ENCODE data around the gene NLRP3.
"Not testable (repeated sequence)": the region's sequence is repeated elsewhere in the genome, so short reads cannot be mapped to it uniquely, and the experiment has no call there.

Gene NLRP3

GRCh38 chr1:247392088-247392487 lies 23.9 kb upstream of the NLRP3 start:
- DNase-seq = no peak

DNA sequence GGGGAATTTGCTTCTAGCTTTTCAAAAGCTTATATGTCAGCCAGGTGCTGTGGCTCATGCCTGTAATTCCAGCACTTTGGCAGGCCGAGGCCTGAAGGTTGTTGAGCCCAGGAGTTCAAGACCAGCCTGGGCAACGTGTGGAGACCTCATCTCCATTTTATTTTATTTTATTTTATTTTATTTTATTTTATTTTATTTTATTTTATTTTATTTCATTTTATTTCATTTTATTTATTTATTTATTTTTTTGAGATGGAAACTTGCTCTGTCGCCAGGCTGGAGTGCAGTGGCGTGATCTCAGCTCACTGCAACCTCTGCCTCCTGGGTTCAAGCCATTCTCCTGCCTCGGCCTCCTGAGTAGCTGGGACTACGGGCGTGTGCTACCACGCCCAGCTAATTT lies 20.9 kb upstream of the NLRP3 start:
- not testable (repeated sequence) for DNase-seq

GRCh38 chr1:247400685-247401084 lies 15.3 kb upstream of the NLRP3 start:
- no peak for DNase-seq

GRCh38 chr1:247401310-247402119 lies 14.5 kb upstream of the NLRP3 start:
- peak; percentile 47 for DNase-seq

DNA sequence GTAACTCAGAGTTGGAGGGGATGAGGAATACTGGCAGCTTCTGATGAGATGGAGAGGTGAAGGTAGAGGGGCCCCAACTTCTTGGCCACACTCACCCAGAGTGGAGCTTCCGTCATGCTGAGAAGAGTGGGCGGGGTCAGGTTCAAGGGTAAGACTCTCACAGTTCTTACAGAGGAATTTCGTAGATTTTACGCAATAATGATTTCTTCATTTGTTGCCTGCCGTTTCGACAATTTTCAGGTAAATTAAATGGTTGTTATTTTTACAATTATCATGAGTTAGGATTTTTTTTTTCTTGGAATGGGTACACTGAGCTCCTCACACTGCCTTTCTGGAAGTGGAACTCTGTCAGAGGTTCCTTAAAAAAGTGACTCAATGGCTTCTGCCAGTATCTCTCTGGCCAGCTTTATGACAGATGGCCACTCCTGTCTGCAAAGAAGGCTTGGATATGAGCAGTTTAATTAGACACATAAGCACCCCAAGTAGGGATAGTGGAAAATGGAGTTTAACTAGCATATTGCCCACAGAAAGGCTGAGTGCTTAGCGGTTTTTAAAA lies 13.8 kb upstream of the NLRP3 start:
- no peak for DNase-seq

DNA sequence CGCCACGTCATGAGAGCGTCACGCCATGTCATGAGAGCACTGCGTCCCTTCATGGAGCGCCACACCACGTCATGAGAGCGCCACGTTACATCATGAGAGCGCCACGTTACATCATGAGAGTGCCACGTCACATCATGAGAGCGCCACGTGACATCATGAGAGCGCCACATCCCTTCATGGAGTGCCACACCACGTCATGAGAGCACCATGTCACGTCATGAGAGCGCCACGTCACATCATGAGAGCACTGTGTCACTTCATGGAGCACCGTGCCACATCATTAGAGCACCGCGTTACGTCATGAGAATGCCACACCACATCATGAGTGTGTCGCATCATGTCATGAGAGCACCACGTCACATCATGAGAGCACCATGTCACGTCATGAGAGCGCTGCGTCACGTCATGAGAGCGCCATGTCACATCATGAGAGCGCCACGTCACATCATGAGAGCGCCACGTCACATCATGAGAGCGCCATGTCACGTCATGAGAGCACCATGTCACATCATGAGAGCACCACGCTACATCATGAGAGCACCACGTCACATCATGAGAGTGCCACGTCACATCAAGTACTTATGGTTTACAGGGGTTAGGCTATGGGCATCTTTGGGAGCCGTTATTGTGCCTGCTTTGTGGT lies 9.8 kb upstream of the NLRP3 start:
- no peak for DNase-seq

- no peak for DNase-seq
These were observed 8.8 kb upstream of the NLRP3 start for GRCh38 chr1:247407180-247407616.

- no peak for DNase-seq
These were observed 7.9 kb upstream of the NLRP3 start for GRCh38 chr1:247408100-247408499.

DNA sequence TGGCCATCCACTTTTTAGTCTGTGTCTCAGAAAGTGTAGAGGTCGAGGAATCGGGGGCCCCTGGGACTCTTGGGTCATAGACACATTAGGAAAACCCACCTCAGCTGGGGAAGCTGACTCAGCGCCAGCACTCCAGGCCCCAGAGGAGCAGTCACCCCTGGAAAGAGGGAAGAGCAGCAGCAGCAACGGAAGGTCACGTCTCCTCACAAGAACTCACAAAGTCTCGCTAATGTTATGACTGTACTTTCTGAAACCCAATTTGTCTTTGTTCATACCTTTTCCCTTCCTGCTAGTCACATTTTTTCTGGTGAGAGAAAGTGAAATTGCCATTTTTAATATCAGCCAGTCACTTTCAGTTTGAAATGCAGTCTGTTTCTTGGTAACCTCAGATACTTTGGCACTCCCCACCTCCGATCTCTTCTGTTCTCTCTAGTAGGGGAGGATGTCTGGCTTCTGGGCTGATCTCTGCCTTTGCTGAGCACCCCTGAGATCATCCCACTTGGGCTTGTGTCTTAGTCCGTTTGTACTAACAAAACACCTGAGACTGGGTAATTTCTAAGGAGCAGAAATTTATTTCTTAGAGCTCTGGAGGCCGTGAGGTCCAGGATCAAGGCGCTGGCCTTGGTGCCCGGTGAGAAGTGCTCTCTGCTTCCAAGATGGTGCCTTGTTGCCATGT lies 6.0 kb upstream of the NLRP3 start:
- DNase-seq = no peak

GRCh38 chr1:247411621-247412327 lies 4.2 kb upstream of the NLRP3 start:
- no peak for DNase-seq

DNA sequence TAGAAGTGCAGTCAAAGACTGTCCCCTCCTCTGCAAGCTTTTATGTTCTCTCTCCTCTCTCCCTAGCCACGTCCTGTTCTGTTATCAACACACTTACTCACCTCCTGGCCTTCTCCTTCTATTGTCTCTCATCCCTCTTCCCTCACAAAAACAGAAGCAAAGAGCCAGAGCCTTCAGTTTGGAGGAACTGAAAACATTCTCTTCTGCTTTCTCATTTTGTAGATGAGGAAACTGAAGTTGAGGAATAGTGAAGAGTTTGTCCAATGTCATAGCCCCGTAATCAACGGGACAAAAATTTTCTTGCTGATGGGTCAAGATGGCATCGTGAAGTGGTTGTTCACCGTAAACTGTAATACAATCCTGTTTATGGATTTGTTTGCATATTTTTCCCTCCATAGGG lies 1.9 kb downstream of the NLRP3 start:
- no peak for DNase-seq

- no peak for DNase-seq
These were observed 3.4 kb downstream of the NLRP3 start for GRCh38 chr1:247419336-247419735.

DNA sequence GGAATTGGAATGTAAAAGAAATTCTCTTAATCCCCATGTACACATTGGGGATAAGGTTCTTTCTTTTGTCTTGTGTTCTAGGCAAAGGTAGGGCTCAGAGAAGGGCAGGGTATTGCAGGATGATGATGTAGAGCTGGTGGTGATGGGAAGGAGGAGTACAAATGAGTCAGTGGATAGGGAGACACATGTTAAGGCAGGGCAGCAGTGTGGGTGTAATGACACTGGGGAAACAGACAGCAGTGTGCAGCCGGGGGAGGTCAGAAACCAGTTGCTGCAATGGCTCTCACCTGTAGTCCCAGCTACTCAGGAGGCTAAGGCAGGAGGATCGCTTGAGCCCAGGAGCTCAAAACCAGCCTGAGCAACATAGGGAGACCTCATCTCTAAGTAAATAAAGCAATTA lies 5.1 kb downstream of the NLRP3 start:
- no peak for DNase-seq

DNA sequence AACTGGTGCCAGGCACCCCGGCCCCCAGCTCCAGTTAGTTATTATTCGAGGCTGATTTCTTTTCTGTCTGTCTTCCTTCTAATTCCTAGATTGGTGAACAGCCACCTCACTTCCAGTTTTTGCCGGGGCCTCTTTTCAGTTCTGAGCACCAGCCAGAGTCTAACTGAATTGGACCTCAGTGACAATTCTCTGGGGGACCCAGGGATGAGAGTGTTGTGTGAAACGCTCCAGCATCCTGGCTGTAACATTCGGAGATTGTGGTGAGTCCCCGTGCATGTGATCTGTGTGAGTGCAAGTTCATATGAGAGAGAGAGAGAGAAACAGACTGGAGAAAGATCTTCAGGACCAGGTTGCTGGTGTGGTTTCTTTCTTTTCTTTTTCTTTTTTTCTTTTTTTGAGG lies 13.5 kb downstream of the NLRP3 start:
- no peak for DNase-seq

DNA sequence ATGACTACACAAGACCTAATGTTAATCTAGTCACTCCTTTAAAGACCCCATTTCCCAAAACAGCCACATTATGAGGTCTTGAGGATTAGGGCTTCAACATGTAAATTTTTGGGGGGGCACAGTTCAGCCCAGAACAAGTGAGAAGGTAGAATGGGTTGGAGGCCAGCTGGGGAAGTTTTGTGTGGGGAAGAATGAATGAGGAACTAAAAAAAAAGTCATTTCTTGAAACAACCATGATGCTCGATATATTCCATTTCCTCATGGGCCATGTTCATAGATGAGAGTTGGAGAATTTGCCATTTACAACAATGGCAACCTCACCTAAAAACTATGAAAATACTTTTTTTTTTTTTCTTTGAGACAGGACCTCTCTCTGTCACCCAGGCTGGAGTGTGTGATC lies 14.5 kb downstream of the NLRP3 start:
- DNase-seq = no peak

DNA sequence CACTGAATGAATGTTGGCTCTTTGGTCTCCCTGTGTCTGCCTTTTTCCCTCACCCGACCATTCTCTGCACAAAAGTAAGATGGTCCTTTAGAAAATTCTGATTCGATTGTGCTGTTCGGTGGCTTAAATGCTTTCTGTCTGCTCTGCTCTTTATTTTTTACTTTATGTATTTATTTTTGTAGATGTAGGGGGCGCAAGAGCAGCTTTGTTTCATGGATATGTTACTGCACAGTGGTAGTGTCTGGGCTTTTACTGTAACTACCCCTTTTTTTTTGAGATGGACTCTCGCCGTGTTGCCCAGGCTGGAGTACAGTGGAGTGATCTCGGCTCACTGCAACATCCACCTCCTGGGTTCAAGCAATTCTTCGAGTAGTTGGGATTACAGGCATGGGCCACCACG lies 15.7 kb downstream of the NLRP3 start:
- DNase-seq = no peak

GRCh38 chr1:247434005-247434404 lies 18.0 kb downstream of the NLRP3 start:
- no peak for DNase-seq

GRCh38 chr1:247435030-247435758 lies 19.2 kb downstream of the NLRP3 start:
- DNase-seq = no peak

DNA sequence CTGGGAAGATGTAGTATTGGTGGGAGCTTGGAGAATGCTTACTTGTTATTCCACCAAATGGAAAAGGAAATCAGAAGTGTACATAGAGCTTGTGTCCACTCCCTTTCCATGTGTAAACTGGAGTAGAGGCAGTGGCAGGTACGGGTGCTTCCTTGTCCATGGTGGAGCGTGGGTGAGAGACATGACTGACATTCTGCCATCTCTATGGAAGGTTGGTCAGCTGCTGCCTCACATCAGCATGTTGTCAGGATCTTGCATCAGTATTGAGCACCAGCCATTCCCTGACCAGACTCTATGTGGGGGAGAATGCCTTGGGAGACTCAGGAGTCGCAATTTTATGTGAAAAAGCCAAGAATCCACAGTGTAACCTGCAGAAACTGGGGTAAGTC lies 19.8 kb downstream of the NLRP3 start:
- DNase-seq = no peak

GRCh38 chr1:247437551-247438505 lies 21.9 kb downstream of the NLRP3 start:
- DNase-seq = no peak

- no peak for DNase-seq
These were observed 24.1 kb downstream of the NLRP3 start for GRCh38 chr1:247440001-247440620.
